DND-41 (cell line): Measurements from ENCODE around the gene C1QTNF6.

Experiments
- ATAC-seq: fragments of 200-7000 bp; cut with Tn5 transposase; 3 replicates; pipeline ENCODE4 v1.9.1; 2021; ENCODE audit warnings: low read depth; ENCODE audit not compliant: insufficient read depth
- DNase-seq: peaks from one replicate; pipeline ENCODE4 v3.0.0-alpha.2; 2020
- H2AFZ ChIP-seq: 2 replicates; pipeline ENCODE4 v1.6.0; 2012; ENCODE audit warnings: low read depth, low read length
- H3K27ac ChIP-seq: 2 replicates; pipeline ENCODE4 v1.5.1; 2012; ENCODE audit warnings: low read length, inconsistent platforms
- H3K27me3 ChIP-seq: fragments of 200-600 bp; sonication (generic); 2 replicates; pipeline ENCODE4 v1.6.0; 2012; ENCODE audit warnings: low read length, mild to moderate bottlenecking, inconsistent platforms; ENCODE audit not compliant: insufficient read depth, poor library complexity
- H3K36me3 ChIP-seq: 2 replicates; pipeline ENCODE4 v1.5.1; 2012; ENCODE audit warnings: low read length, inconsistent platforms; ENCODE audit not compliant: insufficient read depth
- H3K4me1 ChIP-seq: 2 replicates; pipeline ENCODE4 v1.5.1; 2012; ENCODE audit warnings: mild to moderate bottlenecking, low read length; ENCODE audit not compliant: insufficient read depth
- H3K4me2 ChIP-seq: 2 replicates; pipeline ENCODE4 v1.6.0; 2012; ENCODE audit warnings: mild to moderate bottlenecking, moderate library complexity, low read length, inconsistent platforms; ENCODE audit not compliant: insufficient read depth
- H3K4me3 ChIP-seq, 2 experiments: fragments of 200-600 bp in 1 of 2; shearing (Covaris generic) in 1 of 2; 2 replicates each; pipeline ENCODE4 v1.5.1; 2012 to 2016; ENCODE audit warnings: inconsistent platforms in 2 of 2, low read length in 2 of 2, mild to moderate bottlenecking in 2 of 2, low read depth in 1 of 2, moderate library complexity in 1 of 2
- H3K79me2 ChIP-seq: 2 replicates; pipeline ENCODE4 v1.6.0; 2012; ENCODE audit warnings: low read length, inconsistent platforms; ENCODE audit not compliant: insufficient read depth
- H3K9ac ChIP-seq: 2 replicates; pipeline ENCODE4 v1.6.0; 2012; ENCODE audit warnings: low read depth, mild to moderate bottlenecking, inconsistent platforms, low read length, moderate library complexity
- H3K9me3 ChIP-seq: 2 replicates; pipeline ENCODE4 v1.5.1; 2012; ENCODE audit warnings: low read length, moderate library complexity, mild to moderate bottlenecking, inconsistent platforms; ENCODE audit not compliant: insufficient read depth, severe bottlenecking
- H4K20me1 ChIP-seq: 2 replicates; pipeline ENCODE4 v1.6.0; 2012; ENCODE audit warnings: low read length; ENCODE audit not compliant: insufficient read depth
- CTCF ChIP-seq: IDR thresholded peaks from 2 replicates; pipeline ENCODE4 v1.5.1; 2012; ENCODE audit warnings: borderline replicate concordance, low read length, moderate library complexity, mild to moderate bottlenecking; ENCODE audit not compliant: poor library complexity, severe bottlenecking; ENCODE audit errors: extremely low read depth
- EZH2 ChIP-seq: IDR thresholded peaks from 3 replicates; pipeline ENCODE4 v1.6.1; 2012; ENCODE audit warnings: borderline replicate concordance, low read depth, mild to moderate bottlenecking, moderate library complexity, low read length, inconsistent platforms; ENCODE audit not compliant: severe bottlenecking

The C1QTNF6 gene

DNA sequence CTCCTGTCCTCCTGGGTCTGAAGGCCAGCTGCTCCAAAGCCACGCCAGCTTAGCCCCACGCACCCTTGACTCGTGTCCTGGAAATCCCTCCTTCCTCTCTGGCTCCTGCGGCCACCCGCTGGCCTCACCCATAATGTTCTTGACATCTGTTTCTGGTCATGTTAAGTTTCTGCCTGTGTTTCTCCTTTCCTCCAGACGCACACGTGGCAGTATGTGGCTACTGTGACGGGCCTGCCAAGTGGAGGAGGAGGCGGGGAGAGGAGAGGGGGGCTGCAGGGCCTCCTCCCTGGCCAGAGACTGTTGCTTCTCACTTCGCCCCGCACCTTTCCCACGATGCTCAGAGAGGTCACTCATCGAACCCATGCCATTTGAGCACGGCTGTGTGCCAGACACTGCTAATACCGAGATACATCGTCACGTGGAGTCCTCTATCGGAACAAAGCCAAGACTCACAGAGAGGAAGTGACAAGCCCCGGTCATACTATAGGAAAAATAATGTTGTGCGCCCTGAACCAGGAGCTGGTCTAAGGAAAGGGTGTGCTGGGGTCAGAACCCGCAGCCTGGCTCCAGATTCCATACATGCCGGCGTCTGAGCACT is 11.5 kb downstream of the C1QTNF6 start:
- Histone ChIP-seq H3K4me3 (no peak overlapping the region), H3K36me3 (no peaks in the 10 kb centered on the region), H3K27ac (no peak overlapping the region), H3K4me1 (no peaks in the 10 kb centered on the region), H3K9me3 (no peaks in the 10 kb centered on the region), H3K9ac (no peak overlapping the region), H4K20me1 (no peaks in the 10 kb centered on the region), H3K79me2 (no peaks in the 10 kb centered on the region), H2AFZ (no peak overlapping the region), H3K27me3 (peaks cover 11% of the 10 kb centered on the region), H3K4me2 (no peak overlapping the region)
- TF ChIP-seq CTCF (no peak), EZH2 (no peak)
- ATAC-seq (no peak), DNase-seq (no peak)

GRCh38 chr22:37175414-37176281 is 12.4 kb downstream of the C1QTNF6 start:
- no peak overlapping the region for H2AFZ ChIP-seq
- H3K9me3 ChIP-seq: no peaks in the 10 kb centered on the region
- no peak overlapping the region for H3K9ac ChIP-seq
- no peak overlapping the region for H3K27ac ChIP-seq
- H4K20me1 ChIP-seq: no peaks in the 10 kb centered on the region
- peaks cover 11% of the 10 kb centered on the region for H3K27me3 ChIP-seq
- DNase-seq (no peak), ATAC-seq (no peak)
- TF ChIP-seq CTCF (no peak), EZH2 (no peak)
- no peaks in the 10 kb centered on the region for H3K36me3 ChIP-seq
- H3K4me1 ChIP-seq: no peaks in the 10 kb centered on the region
- H3K4me2 ChIP-seq: no peak overlapping the region
- no peak overlapping the region for H3K4me3 ChIP-seq
- no peaks in the 10 kb centered on the region for H3K79me2 ChIP-seq

DNA sequence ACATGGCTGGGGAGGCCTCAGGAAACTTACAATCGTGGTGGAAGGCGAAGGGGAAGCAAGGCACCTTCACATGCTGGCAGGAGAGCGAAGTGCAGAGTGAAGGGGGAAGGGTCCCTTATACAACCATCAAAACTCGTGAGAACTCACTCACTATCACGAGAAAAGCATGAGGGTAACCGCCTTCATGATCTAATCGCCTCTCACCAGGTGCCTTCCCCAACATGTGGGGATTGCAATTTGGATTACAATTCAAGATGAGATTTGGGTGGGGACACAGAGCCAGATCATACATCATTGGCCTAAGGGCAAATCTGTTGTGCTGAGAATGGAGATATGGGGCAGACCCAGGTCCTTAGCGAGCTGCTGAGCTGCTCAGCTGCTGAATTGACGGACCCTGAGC is 13.1 kb downstream of the C1QTNF6 start:
- Histone ChIP-seq H3K9me3 (no peaks in the 10 kb centered on the region), H3K79me2 (no peaks in the 10 kb centered on the region), H3K9ac (no peak overlapping the region), H3K36me3 (no peaks in the 10 kb centered on the region), H3K4me2 (no peak overlapping the region), H3K27me3 (peaks cover 11% of the 10 kb centered on the region), H3K27ac (no peak overlapping the region), H2AFZ (no peak overlapping the region), H3K4me3 (no peak overlapping the region), H3K4me1 (no peaks in the 10 kb centered on the region), H4K20me1 (no peaks in the 10 kb centered on the region)
- ATAC-seq (no peak), DNase-seq (no peak)
- TF ChIP-seq CTCF (no peak), EZH2 (no peak)

- H3K4me2 ChIP-seq: no peak overlapping the region
- H3K36me3 ChIP-seq: no peaks in the 10 kb centered on the region
- no peak overlapping the region for H3K4me3 ChIP-seq
- peaks cover 11% of the 10 kb centered on the region for H3K27me3 ChIP-seq
- no peaks in the 10 kb centered on the region for H4K20me1 ChIP-seq
- no peaks in the 10 kb centered on the region for H3K4me1 ChIP-seq
- H3K9ac ChIP-seq: no peak overlapping the region
- no peak for TF ChIP-seq CTCF
- no peak for TF ChIP-seq EZH2
- ATAC-seq (no peak), DNase-seq (no peak)
- H3K9me3 ChIP-seq: no peaks in the 10 kb centered on the region
- H3K79me2 ChIP-seq: no peaks in the 10 kb centered on the region
- no peak overlapping the region for H3K27ac ChIP-seq
- H2AFZ ChIP-seq: no peak overlapping the region
These were observed 14.3 kb downstream of the C1QTNF6 start for GRCh38 chr22:37173709-37174108.
